Adipocyte (in vitro differentiated cells): Measurements from ENCODE around the gene CDK17.
"Not testable (repeated sequence)": the region's sequence is repeated elsewhere in the genome, so short reads cannot be mapped to it uniquely, and the experiment has no call there.

ENCODE experiments used
- DNase-seq: peaks from one replicate; pipeline ENCODE4 v3.0.0-alpha.2; 2015; ENCODE audit warnings: low read depth
- H3K27me3 ChIP-seq: replicated peaks from 2 replicates; pipeline ENCODE4 v1.7.0; 2013; ENCODE audit warnings: mild to moderate bottlenecking, low read length, moderate library complexity; ENCODE audit not compliant: control insufficient read depth, insufficient read depth
- H3K36me3 ChIP-seq: 2 replicates; pipeline ENCODE4 v1.7.0; 2013; ENCODE audit warnings: low read length, mild to moderate bottlenecking, moderate library complexity; ENCODE audit not compliant: control insufficient read depth, insufficient read depth, severe bottlenecking
- H3K4me1 ChIP-seq: 2 replicates; pipeline ENCODE4 v1.7.0; 2013; ENCODE audit warnings: mild to moderate bottlenecking, low read length, moderate library complexity; ENCODE audit not compliant: control insufficient read depth, insufficient read depth
- H3K4me3 ChIP-seq: 2 replicates; pipeline ENCODE4 v1.7.0; 2013; ENCODE audit warnings: mild to moderate bottlenecking, low read length, moderate library complexity
- H3K9ac ChIP-seq: 2 replicates; pipeline ENCODE4 v1.7.0; 2013; ENCODE audit warnings: mild to moderate bottlenecking, low read length, moderate library complexity
- H3K9me3 ChIP-seq: 2 replicates; pipeline ENCODE4 v1.7.0; 2013; ENCODE audit warnings: mild to moderate bottlenecking, low read length, moderate library complexity; ENCODE audit not compliant: control insufficient read depth

Gene CDK17

DNA sequence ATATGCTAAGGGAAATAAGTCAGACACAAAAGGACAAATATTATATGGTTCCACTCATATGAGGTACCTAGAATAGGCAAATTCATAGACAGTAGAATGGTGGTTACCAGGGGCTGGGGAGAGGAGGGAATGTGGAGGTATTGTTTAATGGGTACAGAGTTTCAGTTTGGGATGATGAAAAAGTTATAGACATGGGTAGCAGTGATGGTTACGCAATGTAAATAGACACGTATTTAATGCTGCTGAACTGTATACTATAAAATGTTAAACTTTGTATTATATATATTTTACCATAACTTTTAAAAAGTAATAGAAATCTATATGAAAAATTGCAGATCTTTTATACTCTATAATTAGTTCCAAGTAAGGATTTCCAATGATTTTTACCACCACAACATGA, 71.2 kb downstream of the CDK17 start:
- Histone ChIP-seq H3K4me3 (no peak overlapping the region), H3K36me3 (peaks cover 29% of the 10 kb centered on the region), H3K9ac (no peak overlapping the region), H3K27me3 (no peaks in the 10 kb centered on the region), H3K9me3 (no peaks in the 10 kb centered on the region), H3K4me1 (no peaks in the 10 kb centered on the region)
- DNase-seq, result no peak

- H3K36me3 ChIP-seq, result peaks cover 38% of the 10 kb centered on the region
- no peaks in the 10 kb centered on the region for H3K27me3 ChIP-seq
- H3K4me3 ChIP-seq, result no peak overlapping the region
- no peaks in the 10 kb centered on the region for H3K9me3 ChIP-seq
- DNase-seq, result no peak
- H3K9ac ChIP-seq, result no peak overlapping the region
- H3K4me1 ChIP-seq, result no peaks in the 10 kb centered on the region
Measured at GRCh38 chr12:96327889-96328288, 72.3 kb downstream of the CDK17 start.

- no peak overlapping the region for H3K9ac ChIP-seq
- H3K27me3 ChIP-seq, result no peaks in the 10 kb centered on the region
- no peaks in the 10 kb centered on the region for H3K4me1 ChIP-seq
- no peaks in the 10 kb centered on the region for H3K9me3 ChIP-seq
- DNase-seq, result no peak
- peaks cover 41% of the 10 kb centered on the region for H3K36me3 ChIP-seq
- no peak overlapping the region for H3K4me3 ChIP-seq
Measured at GRCh38 chr12:96327346-96327745, 72.9 kb downstream of the CDK17 start.

DNA sequence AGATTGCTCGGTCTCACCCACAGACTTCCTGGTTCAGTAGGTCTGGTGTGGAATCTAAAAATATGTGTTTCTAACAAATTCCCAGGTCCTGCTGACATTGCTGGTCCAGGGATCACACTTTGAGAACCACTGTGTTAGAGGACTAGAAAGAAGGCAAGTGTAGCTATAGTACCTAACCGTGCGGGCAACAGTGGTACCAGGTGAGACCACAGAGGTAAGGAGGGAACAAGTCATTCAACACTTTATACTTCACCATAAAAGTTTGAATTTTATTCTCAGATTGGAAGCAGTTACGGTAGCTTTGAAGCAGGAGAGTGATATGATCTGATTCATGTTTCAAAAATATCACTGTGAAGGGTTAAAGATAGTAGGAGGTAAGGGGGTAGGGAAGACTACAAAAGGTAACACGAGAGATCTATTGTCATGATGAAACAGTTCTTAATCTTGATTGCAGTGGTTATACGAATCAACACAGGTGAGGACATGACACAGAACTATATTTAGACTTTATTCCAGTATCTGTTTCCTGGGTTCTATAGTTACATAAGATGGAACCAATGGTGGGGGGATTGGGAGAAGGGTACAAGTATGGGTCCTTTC, 73.5 kb downstream of the CDK17 start:
- Histone ChIP-seq H3K4me3 (no peak overlapping the region), H3K9me3 (no peaks in the 10 kb centered on the region), H3K9ac (no peak overlapping the region), H3K36me3 (peaks cover 39% of the 10 kb centered on the region), H3K27me3 (no peaks in the 10 kb centered on the region), H3K4me1 (no peaks in the 10 kb centered on the region)
- DNase-seq, result no peak

DNA sequence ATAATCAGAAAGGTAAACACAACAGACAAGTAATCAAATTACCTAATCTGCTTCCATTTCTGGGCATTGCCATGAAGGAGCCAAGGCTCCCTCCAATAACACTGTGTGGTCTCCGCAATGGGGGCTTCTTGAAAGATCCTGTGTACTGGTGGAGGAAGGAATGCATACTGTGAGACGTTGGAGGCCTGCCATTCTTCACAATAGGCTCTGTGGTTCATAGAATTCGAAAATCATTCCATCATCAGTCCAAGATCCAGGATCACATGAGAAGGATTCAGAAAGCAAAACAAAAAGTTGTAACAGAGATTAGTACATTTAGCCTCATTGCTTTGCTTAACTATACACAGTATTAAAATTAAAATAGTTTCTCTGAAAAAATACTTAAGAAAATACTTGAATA, 76.3 kb downstream of the CDK17 start:
- H3K4me1 ChIP-seq, result no peaks in the 10 kb centered on the region
- DNase-seq, result no peak
- H3K9ac ChIP-seq, result no peak overlapping the region
- no peak overlapping the region for H3K4me3 ChIP-seq
- peaks cover 31% of the 10 kb centered on the region for H3K36me3 ChIP-seq
- no peaks in the 10 kb centered on the region for H3K9me3 ChIP-seq
- no peaks in the 10 kb centered on the region for H3K27me3 ChIP-seq

- Histone ChIP-seq H3K9me3 (no peaks in the 10 kb centered on the region), H3K4me3 (no peak overlapping the region), H3K9ac (no peak overlapping the region), H3K27me3 (no peaks in the 10 kb centered on the region), H3K4me1 (no peaks in the 10 kb centered on the region), H3K36me3 (peaks cover 31% of the 10 kb centered on the region)
- DNase-seq, result no peak
Measured at GRCh38 chr12:96322720-96323119, 77.5 kb downstream of the CDK17 start.

DNA sequence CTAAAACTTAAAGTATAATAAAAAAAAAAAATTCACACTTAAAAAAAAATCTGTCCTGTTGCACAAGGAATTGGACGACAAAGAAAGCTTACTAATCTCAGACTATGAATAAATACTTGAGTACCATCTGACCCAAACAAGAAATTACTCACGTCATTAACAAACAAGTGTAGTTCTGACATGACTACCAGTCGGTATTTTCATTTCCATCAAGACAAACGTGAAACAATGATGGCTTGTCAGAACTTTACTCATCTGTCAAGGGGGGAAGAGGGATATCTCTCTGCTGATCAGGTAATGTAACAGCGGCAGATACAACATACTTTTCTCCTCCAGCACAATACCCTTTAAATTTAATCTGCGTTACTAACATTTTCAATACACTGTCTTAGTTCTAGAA, 78.3 kb downstream of the CDK17 start:
- DNase-seq, result no peak
- H3K4me1 ChIP-seq, result no peaks in the 10 kb centered on the region
- H3K9ac ChIP-seq, result no peak overlapping the region
- H3K9me3 ChIP-seq, result no peaks in the 10 kb centered on the region
- peaks cover 29% of the 10 kb centered on the region for H3K36me3 ChIP-seq
- H3K27me3 ChIP-seq, result no peaks in the 10 kb centered on the region
- H3K4me3 ChIP-seq, result no peak overlapping the region

- not testable (repeated sequence) for H3K9me3 ChIP-seq, DNase-seq, H3K27me3 ChIP-seq, H3K4me1 ChIP-seq, H3K4me3 ChIP-seq, H3K9ac ChIP-seq
- H3K36me3 ChIP-seq, result peaks cover 11% of the 10 kb centered on the region
Measured at GRCh38 chr12:96317801-96318200, 82.4 kb downstream of the CDK17 start.

GRCh38 chr12:96315741-96316481, 84.3 kb downstream of the CDK17 start:
- not testable (repeated sequence) for H3K9me3 ChIP-seq, DNase-seq, H3K4me1 ChIP-seq, H3K27me3 ChIP-seq, H3K4me3 ChIP-seq, H3K9ac ChIP-seq
- H3K36me3 ChIP-seq, result peaks cover 12% of the 10 kb centered on the region

GRCh38 chr12:96314723-96315122, 85.5 kb downstream of the CDK17 start:
- H3K9ac ChIP-seq, result no peak overlapping the region
- H3K27me3 ChIP-seq, result no peaks in the 10 kb centered on the region
- DNase-seq, result no peak
- peaks cover 7% of the 10 kb centered on the region for H3K4me1 ChIP-seq
- no peaks in the 10 kb centered on the region for H3K9me3 ChIP-seq
- peaks cover 20% of the 10 kb centered on the region for H3K36me3 ChIP-seq
- no peak overlapping the region for H3K4me3 ChIP-seq

- Histone ChIP-seq H3K36me3 (peaks cover 20% of the 10 kb centered on the region), H3K9ac (no peak overlapping the region), H3K4me3 (no peak overlapping the region), H3K9me3 (no peaks in the 10 kb centered on the region), H3K4me1 (peaks cover 7% of the 10 kb centered on the region), H3K27me3 (no peaks in the 10 kb centered on the region)
- DNase-seq, result no peak
Measured at GRCh38 chr12:96313606-96314005, 86.6 kb downstream of the CDK17 start.

DNA sequence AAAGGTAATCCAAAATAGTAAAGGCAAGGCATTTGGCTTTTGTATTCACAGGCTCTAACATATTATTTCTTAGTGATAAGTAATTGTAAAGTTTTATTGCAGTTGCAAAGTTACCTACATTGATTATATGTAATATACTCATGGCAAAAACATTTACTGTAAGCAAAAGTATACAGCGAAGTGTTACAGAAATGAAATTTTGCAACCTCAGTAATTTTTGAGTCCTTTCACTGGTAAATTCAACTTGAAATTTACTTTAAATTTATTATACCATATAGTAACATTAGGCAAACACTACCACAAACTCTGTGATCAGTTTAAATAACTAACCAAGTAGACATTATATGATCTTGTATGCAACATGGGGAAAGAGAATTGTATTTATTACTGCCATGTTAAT, 89.0 kb downstream of the CDK17 start:
- Histone ChIP-seq H3K27me3 (no peaks in the 10 kb centered on the region), H3K4me3 (no peak overlapping the region), H3K4me1 (peaks cover 7% of the 10 kb centered on the region), H3K36me3 (peaks cover 20% of the 10 kb centered on the region), H3K9ac (no peak overlapping the region), H3K9me3 (no peaks in the 10 kb centered on the region)
- DNase-seq, result no peak
